ENCODE measurements around the gene RFX5. TPM values are rescaled to one million over a fixed set of nuclear protein-coding genes. Genes with fewer than 3 reads are reported as not detected.

The RFX5 gene
- total and polyA plus RNA-seq, 2 of the 13 experiments (the other 11 are each of a cell fraction or from before 2014, with no cell fraction given): 17.9 to 36.2 TPM

GRCh38 chr1:151372058-151372934, 25.2 kb upstream of the RFX5 start, which contains the start of gene SELENBP1 (continued):
- peak; percentile 50; the same call in 1 of the 2 replicates for TF ChIP-seq UBTF (CRISPR knock-in tag; IDR thresholded peaks at IDR 0.05)
- no peak for TF ChIP-seq NFIC (IDR thresholded peaks at IDR 0.05; ENCODE audit: low read length)
- TF ChIP-seq, protein P1, sequence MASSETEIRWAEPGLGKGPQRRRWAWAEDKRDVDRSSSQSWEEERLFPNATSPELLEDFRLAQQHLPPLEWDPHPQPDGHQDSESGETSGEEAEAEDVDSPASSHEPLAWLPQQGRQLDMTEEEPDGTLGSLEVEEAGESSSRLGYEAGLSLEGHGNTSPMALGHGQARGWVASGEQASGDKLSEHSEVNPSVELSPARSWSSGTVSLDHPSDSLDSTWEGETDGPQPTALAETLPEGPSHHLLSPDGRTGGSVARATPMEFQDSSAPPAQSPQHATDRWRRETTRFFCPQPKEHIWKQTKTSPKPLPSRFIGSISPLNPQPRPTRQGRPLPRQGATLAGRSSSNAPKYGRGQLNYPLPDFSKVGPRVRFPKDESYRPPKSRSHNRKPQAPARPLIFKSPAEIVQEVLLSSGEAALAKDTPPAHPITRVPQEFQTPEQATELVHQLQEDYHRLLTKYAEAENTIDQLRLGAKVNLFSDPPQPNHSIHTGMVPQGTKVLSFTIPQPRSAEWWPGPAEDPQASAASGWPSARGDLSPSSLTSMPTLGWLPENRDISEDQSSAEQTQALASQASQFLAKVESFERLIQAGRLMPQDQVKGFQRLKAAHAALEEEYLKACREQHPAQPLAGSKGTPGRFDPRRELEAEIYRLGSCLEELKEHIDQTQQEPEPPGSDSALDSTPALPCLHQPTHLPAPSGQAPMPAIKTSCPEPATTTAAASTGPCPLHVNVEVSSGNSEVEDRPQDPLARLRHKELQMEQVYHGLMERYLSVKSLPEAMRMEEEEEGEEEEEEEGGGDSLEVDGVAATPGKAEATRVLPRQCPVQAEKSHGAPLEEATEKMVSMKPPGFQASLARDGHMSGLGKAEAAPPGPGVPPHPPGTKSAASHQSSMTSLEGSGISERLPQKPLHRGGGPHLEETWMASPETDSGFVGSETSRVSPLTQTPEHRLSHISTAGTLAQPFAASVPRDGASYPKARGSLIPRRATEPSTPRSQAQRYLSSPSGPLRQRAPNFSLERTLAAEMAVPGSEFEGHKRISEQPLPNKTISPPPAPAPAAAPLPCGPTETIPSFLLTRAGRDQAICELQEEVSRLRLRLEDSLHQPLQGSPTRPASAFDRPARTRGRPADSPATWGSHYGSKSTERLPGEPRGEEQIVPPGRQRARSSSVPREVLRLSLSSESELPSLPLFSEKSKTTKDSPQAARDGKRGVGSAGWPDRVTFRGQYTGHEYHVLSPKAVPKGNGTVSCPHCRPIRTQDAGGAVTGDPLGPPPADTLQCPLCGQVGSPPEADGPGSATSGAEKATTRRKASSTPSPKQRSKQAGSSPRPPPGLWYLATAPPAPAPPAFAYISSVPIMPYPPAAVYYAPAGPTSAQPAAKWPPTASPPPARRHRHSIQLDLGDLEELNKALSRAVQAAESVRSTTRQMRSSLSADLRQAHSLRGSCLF (CRISPR knock-in tag; IDR thresholded peaks at IDR 0.05; ENCODE audit: borderline replicate concordance): no peak
- no peak for TF ChIP-seq RBAK (CRISPR knock-in tag; IDR thresholded peaks at IDR 0.05)
- TF ChIP-seq HHEX (CRISPR knock-in tag; IDR thresholded peaks at IDR 0.05): no peak
- TF ChIP-seq ZNF878 (CRISPR knock-in tag; IDR thresholded peaks at IDR 0.05): no peak
- TF ChIP-seq REXO4 (CRISPR knock-in tag; IDR thresholded peaks at IDR 0.05; ENCODE audit: borderline replicate concordance): no peak
- peak; percentile 14; the same call in 1 of the 2 replicates for TF ChIP-seq RXRB (CRISPR knock-in tag; IDR thresholded peaks at IDR 0.05; ENCODE audit: borderline replicate concordance)
- no peak for TF ChIP-seq RBM39 (IDR thresholded peaks at IDR 0.05; ENCODE audit: low read depth, low read length, poor library complexity, severe bottlenecking)
- 0 out of 2 replicates have a peak, but pooled peaks have one; percentile 47 for TF ChIP-seq BRCA1 (CRISPR knock-in tag; IDR thresholded peaks at IDR 0.05)
- no peak for TF ChIP-seq SOX13 (IDR thresholded peaks at IDR 0.05)
- TF ChIP-seq SOX13 (CRISPR knock-in tag; conservative IDR thresholded peaks at IDR 0.05 in 1 of 2, IDR thresholded peaks at IDR 0.05 in 1 of 2): 0 out of 4 replicates have a peak, but pooled peaks of 1 of the 2 experiments have one; percentile 6
- TF ChIP-seq SMYD3 (CRISPR knock-in tag; IDR thresholded peaks at IDR 0.05): peak; percentile 29; the same call in 1 of the 2 replicates
- peak; percentile 49; the same call in 1 of the 2 replicates for TF ChIP-seq ISL2 (CRISPR knock-in tag; IDR thresholded peaks at IDR 0.05)
- TF ChIP-seq HNF4G (IDR thresholded peaks at IDR 0.05; ENCODE audit: borderline replicate concordance, low read depth, low read length): peak; percentile 56
- TF ChIP-seq HNF4G (CRISPR knock-in tag; IDR thresholded peaks at IDR 0.05; ENCODE audit: borderline replicate concordance, low read depth): no peak; the same call in 1 of the 2 replicates
- TF ChIP-seq ZNF264 (CRISPR knock-in tag; IDR thresholded peaks at IDR 0.05): peak; percentile 82
- no peak for TF ChIP-seq KAT7 (CRISPR knock-in tag; IDR thresholded peaks at IDR 0.05; ENCODE audit: borderline replicate concordance)
- TF ChIP-seq ZNF20 (CRISPR knock-in tag; IDR thresholded peaks at IDR 0.05): no peak
- TF ChIP-seq HMG20B (CRISPR knock-in tag; conservative IDR thresholded peaks at IDR 0.05): no peak

Data from HepG2 (cell line).